Astrocyte of the spinal cord (primary cell): Measurements from ENCODE around the gene CCDC59.
"Not testable (repeated sequence)": the region's sequence is repeated elsewhere in the genome, so short reads cannot be mapped to it uniquely, and the experiment has no call there.

ENCODE experiments used
- DNase-seq: peaks from one replicate; pipeline ENCODE4 v3.0.0; 2011; ENCODE audit warnings: low read depth, low spot score
- H3K4me3 ChIP-seq: 2 replicates; pipeline ENCODE4 v1.5.1; 2011; ENCODE audit warnings: low read depth, mild to moderate bottlenecking, low read length, moderate library complexity
- in situ Hi-C: cut with HindIII; loops from 2 replicates; pipeline ENCODE4 v1.10.0; 2017; ENCODE audit warnings: low sequenced_read_pairs
- TF ChIP-seq, protein P1 (sequence below): IDR thresholded peaks from 2 replicates; pipeline ENCODE4 v1.5.1; 2012; ENCODE audit warnings: low read depth, mild to moderate bottlenecking, low read length, inconsistent platforms

Gene CCDC59

DNA sequence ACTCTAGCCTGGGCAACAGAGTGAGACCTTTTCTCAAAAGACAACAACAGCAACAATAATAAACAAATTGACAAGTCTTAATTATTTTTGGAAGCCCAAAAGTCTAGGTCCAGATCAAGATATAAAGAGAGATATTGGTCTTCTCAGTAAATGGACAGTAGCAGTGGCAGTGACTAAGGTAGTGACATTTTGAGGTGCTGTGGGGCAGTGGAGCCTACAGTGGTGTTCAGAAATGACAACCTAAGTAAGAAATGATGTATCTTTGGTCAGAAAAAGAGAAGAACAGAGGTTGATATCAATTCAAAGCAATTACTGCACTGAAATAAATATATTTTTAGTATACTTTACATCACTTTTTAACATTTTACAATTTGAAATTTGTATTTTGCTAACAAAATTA lies 20.8 kb upstream of the CCDC59 start:
- in situ Hi-C loops: no loop called here
- H3K4me3 ChIP-seq: no peak overlapping the region
- DNase-seq: no peak
- TF ChIP-seq, protein P1, sequence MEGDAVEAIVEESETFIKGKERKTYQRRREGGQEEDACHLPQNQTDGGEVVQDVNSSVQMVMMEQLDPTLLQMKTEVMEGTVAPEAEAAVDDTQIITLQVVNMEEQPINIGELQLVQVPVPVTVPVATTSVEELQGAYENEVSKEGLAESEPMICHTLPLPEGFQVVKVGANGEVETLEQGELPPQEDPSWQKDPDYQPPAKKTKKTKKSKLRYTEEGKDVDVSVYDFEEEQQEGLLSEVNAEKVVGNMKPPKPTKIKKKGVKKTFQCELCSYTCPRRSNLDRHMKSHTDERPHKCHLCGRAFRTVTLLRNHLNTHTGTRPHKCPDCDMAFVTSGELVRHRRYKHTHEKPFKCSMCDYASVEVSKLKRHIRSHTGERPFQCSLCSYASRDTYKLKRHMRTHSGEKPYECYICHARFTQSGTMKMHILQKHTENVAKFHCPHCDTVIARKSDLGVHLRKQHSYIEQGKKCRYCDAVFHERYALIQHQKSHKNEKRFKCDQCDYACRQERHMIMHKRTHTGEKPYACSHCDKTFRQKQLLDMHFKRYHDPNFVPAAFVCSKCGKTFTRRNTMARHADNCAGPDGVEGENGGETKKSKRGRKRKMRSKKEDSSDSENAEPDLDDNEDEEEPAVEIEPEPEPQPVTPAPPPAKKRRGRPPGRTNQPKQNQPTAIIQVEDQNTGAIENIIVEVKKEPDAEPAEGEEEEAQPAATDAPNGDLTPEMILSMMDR: no peak

DNA sequence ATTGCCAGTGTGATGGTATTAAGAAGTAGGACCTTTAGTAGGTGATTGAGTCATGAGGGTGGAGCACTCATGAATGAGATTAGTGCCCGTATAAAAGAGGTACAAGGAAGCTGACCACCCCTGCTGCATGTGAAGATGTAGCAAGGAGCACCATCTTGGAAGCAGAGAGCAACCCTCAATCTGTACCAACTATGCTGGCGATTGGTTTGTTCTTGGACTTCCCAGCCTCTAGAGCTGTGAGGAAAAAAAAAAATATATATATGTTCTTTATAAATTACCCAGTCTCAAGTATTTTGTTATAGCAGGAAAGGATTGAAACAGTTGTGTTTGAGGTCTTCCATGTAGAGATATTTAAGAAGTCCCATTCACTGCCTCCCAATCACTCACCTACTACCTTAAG lies 17.0 kb upstream of the CCDC59 start:
- no peak overlapping the region for H3K4me3 ChIP-seq
- TF ChIP-seq, protein P1: no peak
- DNase-seq: no peak
- in situ Hi-C loops: no loop called here

DNA sequence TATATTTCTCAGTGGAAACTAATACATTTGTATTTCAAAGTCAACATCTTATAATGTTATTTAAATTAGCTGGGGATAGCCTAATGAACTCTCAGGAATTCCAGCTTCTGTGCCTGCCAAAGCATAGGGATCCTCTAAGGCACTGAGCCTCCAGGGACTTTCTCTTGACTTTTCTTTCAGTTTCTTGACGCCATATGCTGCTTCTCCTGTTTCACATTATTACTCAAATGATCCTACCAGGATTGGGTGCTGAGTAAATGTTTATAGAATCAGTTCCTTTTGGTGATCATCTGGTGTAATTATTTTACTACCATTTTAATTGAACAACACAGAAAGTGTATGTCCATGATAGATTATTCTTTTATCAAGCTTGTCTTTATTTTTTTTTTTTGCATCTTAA lies 8.0 kb upstream of the CCDC59 start:
- in situ Hi-C loops: no loop called here
- no peak for DNase-seq
- TF ChIP-seq, protein P1: no peak
- H3K4me3 ChIP-seq: no peak overlapping the region

DNA sequence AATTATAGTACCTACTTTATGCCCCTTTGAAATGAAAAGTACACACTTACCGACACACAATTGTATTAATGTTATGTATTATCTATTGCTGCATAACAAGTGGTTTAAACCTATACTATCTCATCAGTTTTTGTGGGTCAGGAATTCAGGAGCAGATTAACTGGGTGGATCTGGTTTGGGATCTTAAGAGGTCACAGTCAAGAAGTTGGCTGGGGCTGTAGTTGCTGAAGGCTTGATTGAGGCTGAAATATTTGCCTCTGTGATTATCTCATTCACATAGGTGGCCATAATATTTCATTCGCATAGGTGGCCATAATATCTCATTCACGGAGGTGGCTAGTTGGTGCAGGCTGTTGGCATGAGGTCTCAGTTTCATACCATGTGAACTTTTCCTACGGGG lies 5.8 kb upstream of the CCDC59 start:
- in situ Hi-C loops: no loop called here
- TF ChIP-seq, protein P1: no peak

DNA sequence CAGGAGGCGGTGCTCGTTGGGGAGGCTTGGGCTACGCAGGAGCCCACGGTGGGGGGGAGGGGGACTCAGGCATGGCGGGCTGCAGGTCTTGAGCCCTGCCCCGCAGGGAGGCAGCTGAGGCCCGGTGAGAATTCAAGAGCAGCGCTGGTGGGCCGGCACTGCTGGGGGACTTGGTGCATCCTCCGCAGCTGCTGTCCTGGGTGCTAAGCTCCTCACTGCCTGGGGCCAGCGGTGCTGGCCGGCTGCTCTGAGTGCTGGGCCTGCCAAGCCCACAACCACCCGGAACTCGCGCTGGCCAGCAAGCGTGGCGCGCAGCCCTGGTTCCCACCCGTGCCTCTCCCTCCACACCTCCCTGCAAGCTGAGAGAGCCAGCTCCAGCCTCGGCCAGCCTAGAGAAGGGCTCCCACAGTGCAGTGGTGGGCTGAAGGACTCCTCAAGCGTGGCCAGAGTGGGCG lies 3.3 kb upstream of the CCDC59 start:
- H3K4me3 ChIP-seq: no peak overlapping the region
- in situ Hi-C loops: no loop called here
- TF ChIP-seq, protein P1: no peak
- no peak for DNase-seq

More for the DNA sequence above, 5.8 kb upstream of the CCDC59 start:
- no peak overlapping the region for H3K4me3 ChIP-seq
- DNase-seq: no peak

DNA sequence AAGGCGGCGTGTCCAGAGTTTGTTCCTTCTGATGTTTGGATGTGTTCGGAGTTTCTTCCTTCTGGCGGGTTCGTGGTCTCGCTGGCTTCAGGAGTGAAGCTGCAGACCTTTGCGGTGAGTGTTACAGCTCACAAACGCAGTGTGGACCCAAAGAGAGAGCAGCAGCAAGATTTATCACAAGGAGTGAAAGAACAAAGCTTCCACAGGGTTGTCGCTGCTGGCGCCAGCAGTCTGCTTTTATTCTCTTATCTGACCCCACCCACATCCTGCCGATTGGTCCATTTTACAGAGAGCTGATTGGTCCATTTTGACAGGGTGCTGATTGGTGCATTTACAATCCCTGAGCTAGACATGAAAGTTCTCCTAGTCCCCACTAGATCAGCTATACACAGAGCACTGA lies 2.6 kb upstream of the CCDC59 start:
- in situ Hi-C loops, H3K4me3 ChIP-seq, DNase-seq: not testable (repeated sequence)

DNA sequence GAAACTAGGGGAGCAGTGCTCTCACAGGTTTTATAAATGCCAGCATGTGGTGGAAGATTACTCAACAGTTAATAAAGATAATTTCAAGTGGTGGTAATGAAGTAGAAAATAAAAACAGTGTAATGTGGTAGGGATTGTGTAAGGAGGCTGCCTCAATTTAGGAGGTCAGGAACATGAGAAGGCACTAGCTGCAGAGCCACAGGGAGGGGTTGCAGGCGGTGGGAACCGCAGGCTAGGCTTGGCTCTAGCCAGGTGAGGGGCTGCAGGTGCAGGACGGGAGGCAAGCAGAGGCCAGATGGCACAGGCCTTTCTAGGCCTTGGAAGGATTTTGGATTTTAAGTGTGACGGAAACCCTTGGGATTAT lies 910 bp upstream of the CCDC59 start:
- no peak for DNase-seq
- in situ Hi-C loops: no loop called here
- H3K4me3 ChIP-seq: peak overlapping the region; percentile 97
- TF ChIP-seq, protein P1: no peak
